Coronary artery (tissue), 2 donors: ENCODE measurements around the gene CD244.
A peak's percentile ranks its signal among the peaks of the same experiment; 100 is the strongest.

Experiments used
- DNase-seq: peaks from one replicate; pipeline ENCODE4 v3.0.0-alpha.2; 2017; ENCODE audit warnings: low spot score
- H3K27ac ChIP-seq, 2 donors: fragments of 200-600 bp; sonication (generic); one replicate each; pipeline ENCODE4 v1.5.1; 2016 to 2019
- H3K4me3 ChIP-seq: fragments of 200-600 bp; sonication (generic); 2 replicates; pipeline ENCODE4 v1.5.1; 2016; ENCODE audit warnings: mild to moderate bottlenecking, moderate library complexity
- CTCF ChIP-seq: fragments of 200-600 bp; sonication (generic); IDR thresholded peaks from one replicate; pipeline ENCODE4 v1.5.1; 2019; ENCODE audit warnings: antibody characterized with exemption

CD244 gene

GRCh38 chr1:160836561-160836960 is 26.1 kb downstream of the CD244 start:
- no peak for TF ChIP-seq CTCF
- Histone ChIP-seq H3K4me3 (no peak overlapping the region), H3K27ac (peak overlapping the region; percentile 52 to 90)
- DNase-seq: peak; percentile 70

GRCh38 chr1:160835751-160836150 is 26.9 kb downstream of the CD244 start:
- peak overlapping the region in 1 of 2 donors; percentile 90 for H3K27ac ChIP-seq
- no peak overlapping the region for H3K4me3 ChIP-seq
- DNase-seq: no peak
- no peak for TF ChIP-seq CTCF

GRCh38 chr1:160834945-160835565 is 27.6 kb downstream of the CD244 start:
- Histone ChIP-seq H3K4me3 (no peak overlapping the region), H3K27ac (peak overlapping the region in 1 of 2 donors; percentile 44)
- peak; percentile 33 for TF ChIP-seq CTCF
- peak; percentile 17 for DNase-seq

GRCh38 chr1:160830321-160831153 is 32.1 kb downstream of the CD244 start:
- no peak for TF ChIP-seq CTCF
- Histone ChIP-seq H3K27ac (no peak overlapping the region), H3K4me3 (no peak overlapping the region)
- DNase-seq: peak; percentile 58

- TF ChIP-seq CTCF: no peak
- Histone ChIP-seq H3K27ac (no peak overlapping the region), H3K4me3 (no peak overlapping the region)
- peak; percentile 31 for DNase-seq
Observed at GRCh38 chr1:160829766-160830165, 32.9 kb downstream of the CD244 start.

GRCh38 chr1:160827418-160827817 is 35.3 kb downstream of the CD244 start:
- TF ChIP-seq CTCF: no peak
- Histone ChIP-seq H3K4me3 (no peak overlapping the region), H3K27ac (no peak overlapping the region)
- peak; percentile 33 for DNase-seq

GRCh38 chr1:160826546-160826945 is 36.1 kb downstream of the CD244 start:
- Histone ChIP-seq H3K27ac (no peak overlapping the region), H3K4me3 (no peak overlapping the region)
- TF ChIP-seq CTCF: no peak
- no peak for DNase-seq
